Myocyte (in vitro differentiated cells): ENCODE measurements around the gene SCYGR8. TPM values are rescaled to one million over a fixed set of nuclear protein-coding genes. Genes with fewer than 3 reads are reported as not detected.

Experiments
- total RNA-seq: library from RNA; depleted of rRNA; stranded (reverse); fragments of >200 nt; gene quantifications from 2 replicates; pipeline ENCODE4 v1.2.3, GENCODE V29; 2014

SCYGR8 gene
- total RNA-seq, 1 donor from 2014 or later: not detected

Other genes starting within 250 kb of the SCYGR8 start
- gene SCYGR2, start 147.0 kb upstream of the SCYGR8 start, total RNA-seq: not detected in 2 replicates
- not detected in 2 replicates for gene SCYGR3, start 131.1 kb upstream of the SCYGR8 start, total RNA-seq
- not detected in 2 replicates for gene SCYGR4, start 128.4 kb upstream of the SCYGR8 start, total RNA-seq
- gene SCYGR5, start 79.1 kb upstream of the SCYGR8 start, total RNA-seq: not detected in 2 replicates
- 0.29 TPM in 1 of 2 replicates, not detected in the other for gene SLC19A3, start 27.9 kb upstream of the SCYGR8 start, total RNA-seq
- gene SCYGR6, start 21.1 kb upstream of the SCYGR8 start, total RNA-seq: not detected in 2 replicates
- gene SCYGR7, start 17.6 kb upstream of the SCYGR8 start, total RNA-seq: not detected in 2 replicates
- gene CCL20, start 67.9 kb downstream of the SCYGR8 start, total RNA-seq: not detected in 2 replicates
- not detected in 2 replicates for gene DAW1, start 125.7 kb downstream of the SCYGR8 start, total RNA-seq